Panc1 (cell line): Measurements from ENCODE around the gene ECHDC3.

Source experiments
- POLR2AphosphoS5 ChIP-seq: IDR thresholded peaks from 2 replicates; pipeline ENCODE4 v1.6.1; 2012; ENCODE audit warnings: mild to moderate bottlenecking, low read depth, low read length, moderate library complexity
- REST ChIP-seq, 2 experiments: IDR thresholded peaks; 2 replicates each; pipeline ENCODE4 v1.6.1; 2011 to 2012; ENCODE audit warnings: low read depth in 2 of 2, control low read depth in 1 of 2, low read length in 1 of 2, mild to moderate bottlenecking in 1 of 2, moderate library complexity in 1 of 2; ENCODE audit not compliant: insufficient read depth in 1 of 2
- SIN3A ChIP-seq: IDR thresholded peaks from 2 replicates; pipeline ENCODE4 v1.6.1; 2012; ENCODE audit warnings: low read depth, mild to moderate bottlenecking, low read length, moderate library complexity, borderline replicate concordance; ENCODE audit not compliant: insufficient read depth
- TCF7L2 ChIP-seq: IDR thresholded peaks from 2 replicates; pipeline ENCODE4 v1.6.1; 2011; ENCODE audit warnings: mild to moderate bottlenecking, low read depth, low read length, inconsistent platforms
- TF ChIP-seq, protein P1 (sequence below): fragments of 450-650 bp; IDR thresholded peaks from 2 replicates; pipeline ENCODE4 v1.5.1; 2017; ENCODE audit warnings: mild to moderate bottlenecking

DNA sequence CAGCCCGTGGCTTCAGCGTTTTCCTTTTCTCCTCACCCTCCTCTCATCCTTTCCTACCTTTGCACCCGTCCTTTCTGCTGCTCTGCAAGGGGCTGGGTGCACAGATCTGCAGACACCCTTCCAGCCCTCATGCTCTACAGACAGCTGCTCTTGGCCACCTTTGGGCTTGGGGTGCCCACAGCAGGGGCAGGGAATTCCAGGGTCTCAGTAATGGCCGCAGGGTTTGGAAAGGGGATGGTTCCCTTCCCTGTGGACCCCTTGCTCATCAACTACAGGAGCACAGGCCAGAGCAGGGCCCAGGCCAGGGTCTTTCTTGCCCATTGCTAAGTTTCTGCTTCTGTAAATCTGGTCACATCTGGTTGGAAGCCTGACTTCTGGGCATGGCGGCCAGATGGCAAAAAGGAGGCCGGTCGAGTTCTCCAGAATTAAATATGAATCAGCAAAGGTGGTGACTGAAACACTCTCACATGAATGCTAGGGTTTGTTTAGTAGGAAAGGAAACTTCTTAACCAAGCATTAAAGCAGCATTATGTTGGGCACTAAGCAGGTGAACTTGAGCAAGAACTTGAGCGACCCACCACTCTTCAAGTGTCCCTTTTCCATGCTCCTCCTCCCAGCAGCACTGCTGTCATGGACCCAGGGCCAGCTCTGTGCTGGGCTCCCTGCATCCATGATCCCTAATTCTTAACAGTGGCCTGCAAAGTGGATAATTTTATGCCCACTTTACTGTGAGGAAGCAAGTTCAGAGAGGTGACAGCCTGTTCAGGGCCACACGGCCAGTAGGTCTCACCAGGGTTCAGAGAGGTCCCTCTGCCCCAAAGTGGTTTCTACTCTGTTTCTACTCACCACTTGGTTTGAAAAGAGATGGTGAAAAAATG, 1.5 kb downstream of the ECHDC3 start:
- TF ChIP-seq, protein P1, sequence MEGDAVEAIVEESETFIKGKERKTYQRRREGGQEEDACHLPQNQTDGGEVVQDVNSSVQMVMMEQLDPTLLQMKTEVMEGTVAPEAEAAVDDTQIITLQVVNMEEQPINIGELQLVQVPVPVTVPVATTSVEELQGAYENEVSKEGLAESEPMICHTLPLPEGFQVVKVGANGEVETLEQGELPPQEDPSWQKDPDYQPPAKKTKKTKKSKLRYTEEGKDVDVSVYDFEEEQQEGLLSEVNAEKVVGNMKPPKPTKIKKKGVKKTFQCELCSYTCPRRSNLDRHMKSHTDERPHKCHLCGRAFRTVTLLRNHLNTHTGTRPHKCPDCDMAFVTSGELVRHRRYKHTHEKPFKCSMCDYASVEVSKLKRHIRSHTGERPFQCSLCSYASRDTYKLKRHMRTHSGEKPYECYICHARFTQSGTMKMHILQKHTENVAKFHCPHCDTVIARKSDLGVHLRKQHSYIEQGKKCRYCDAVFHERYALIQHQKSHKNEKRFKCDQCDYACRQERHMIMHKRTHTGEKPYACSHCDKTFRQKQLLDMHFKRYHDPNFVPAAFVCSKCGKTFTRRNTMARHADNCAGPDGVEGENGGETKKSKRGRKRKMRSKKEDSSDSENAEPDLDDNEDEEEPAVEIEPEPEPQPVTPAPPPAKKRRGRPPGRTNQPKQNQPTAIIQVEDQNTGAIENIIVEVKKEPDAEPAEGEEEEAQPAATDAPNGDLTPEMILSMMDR: no peak
- TF ChIP-seq POLR2AphosphoS5: no peak
- no peak for TF ChIP-seq REST (IDR thresholded peaks at IDR 0.05; ENCODE audit: insufficient read depth in 1 of 2, low read depth in 2 of 2, low read length in 1 of 2)
- TF ChIP-seq TCF7L2: no peak
- TF ChIP-seq SIN3A: no peak
